Neuron (in vitro differentiated cells): ENCODE results near the gene CABLES2.

ENCODE experiments used
- H2AFZ ChIP-seq: one replicate; pipeline ENCODE4 v1.6.1; 2013; ENCODE audit warnings: low read depth, mild to moderate bottlenecking, inconsistent platforms, low read length, moderate library complexity
- H3K27me3 ChIP-seq: one replicate; pipeline ENCODE4 v1.6.1; 2013; ENCODE audit warnings: low read length; ENCODE audit not compliant: insufficient read depth
- H3K36me3 ChIP-seq: one replicate; pipeline ENCODE4 v1.6.1; 2013; ENCODE audit warnings: low read length; ENCODE audit not compliant: insufficient read depth
- H3K4me1 ChIP-seq: one replicate; pipeline ENCODE4 v1.6.1; 2013; ENCODE audit warnings: low read length; ENCODE audit not compliant: insufficient read depth
- H3K4me3 ChIP-seq: 2 replicates; pipeline ENCODE4 v1.5.1; 2013; ENCODE audit warnings: mild to moderate bottlenecking, low read length, moderate library complexity
- H3K9me3 ChIP-seq: one replicate; pipeline ENCODE4 v1.6.1; 2013; ENCODE audit warnings: low read length

CABLES2 gene

GRCh38 chr20:62446481-62446880 is 39.4 kb upstream of the CABLES2 start:
- H3K27me3 ChIP-seq, result peaks cover 19% of the 10 kb centered on the region
- H3K9me3 ChIP-seq, result no peaks in the 10 kb centered on the region
- H3K4me1 ChIP-seq, result peaks cover 7% of the 10 kb centered on the region
- no peak overlapping the region for H3K4me3 ChIP-seq
- H2AFZ ChIP-seq, result no peak overlapping the region
- H3K36me3 ChIP-seq, result no peaks in the 10 kb centered on the region

- Histone ChIP-seq H2AFZ (no peak overlapping the region), H3K27me3 (peaks cover 24% of the 10 kb centered on the region), H3K4me3 (no peak overlapping the region), H3K9me3 (no peaks in the 10 kb centered on the region), H3K4me1 (peaks cover 7% of the 10 kb centered on the region), H3K36me3 (no peaks in the 10 kb centered on the region)
These were observed 38.7 kb upstream of the CABLES2 start for GRCh38 chr20:62445553-62446340.

DNA sequence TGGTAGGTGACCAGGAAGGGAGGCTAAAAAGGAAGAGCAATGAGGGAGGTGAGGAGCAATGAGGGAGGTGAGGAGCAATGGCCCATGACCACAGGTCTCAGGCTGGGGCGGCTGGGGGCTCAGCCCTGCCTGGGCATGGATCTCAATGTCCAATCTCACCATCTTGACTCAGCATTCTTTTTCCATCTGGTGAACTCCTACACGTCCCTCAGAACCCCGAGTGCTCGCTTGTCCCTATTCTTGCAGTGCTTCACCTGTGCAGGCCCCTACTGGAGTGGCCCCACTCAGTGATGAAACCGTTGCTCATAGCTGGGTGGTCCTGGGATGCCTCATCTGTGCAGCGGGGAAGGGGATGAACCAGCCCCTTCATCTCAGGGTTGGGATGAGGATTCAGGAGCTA is 37.2 kb upstream of the CABLES2 start:
- Histone ChIP-seq H3K9me3 (no peaks in the 10 kb centered on the region), H3K36me3 (no peaks in the 10 kb centered on the region), H2AFZ (no peak overlapping the region), H3K27me3 (peaks cover 35% of the 10 kb centered on the region), H3K4me1 (peaks cover 7% of the 10 kb centered on the region), H3K4me3 (no peak overlapping the region)

- Histone ChIP-seq H2AFZ (no peak overlapping the region), H3K4me1 (no peaks in the 10 kb centered on the region), H3K9me3 (no peaks in the 10 kb centered on the region), H3K36me3 (no peaks in the 10 kb centered on the region), H3K27me3 (peaks cover 47% of the 10 kb centered on the region), H3K4me3 (no peak overlapping the region)
These were observed 35.0 kb upstream of the CABLES2 start for GRCh38 chr20:62441987-62442539.

DNA sequence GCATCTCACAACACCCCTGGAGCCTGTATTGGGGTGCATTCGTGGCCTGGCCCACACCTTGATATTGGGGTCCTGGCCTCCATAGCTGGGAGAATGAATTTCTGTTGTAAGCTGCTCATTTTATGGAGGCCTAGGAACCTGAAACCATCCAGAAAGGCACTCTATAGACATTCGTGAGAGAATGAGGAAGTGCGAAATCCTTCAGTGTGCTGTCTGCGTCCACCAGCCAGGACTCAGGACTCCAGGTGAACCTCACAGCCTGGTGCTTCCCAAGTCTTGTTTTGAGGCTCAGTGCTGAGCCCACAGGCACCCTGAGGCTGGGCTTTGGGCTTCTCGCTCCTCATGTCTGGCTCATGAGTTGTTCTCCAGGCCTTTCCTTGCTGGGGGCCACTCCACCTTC is 32.1 kb upstream of the CABLES2 start:
- Histone ChIP-seq H2AFZ (no peak overlapping the region), H3K9me3 (peaks cover 3% of the 10 kb centered on the region), H3K4me3 (no peak overlapping the region), H3K36me3 (no peaks in the 10 kb centered on the region), H3K4me1 (no peaks in the 10 kb centered on the region), H3K27me3 (peaks cover 51% of the 10 kb centered on the region)

DNA sequence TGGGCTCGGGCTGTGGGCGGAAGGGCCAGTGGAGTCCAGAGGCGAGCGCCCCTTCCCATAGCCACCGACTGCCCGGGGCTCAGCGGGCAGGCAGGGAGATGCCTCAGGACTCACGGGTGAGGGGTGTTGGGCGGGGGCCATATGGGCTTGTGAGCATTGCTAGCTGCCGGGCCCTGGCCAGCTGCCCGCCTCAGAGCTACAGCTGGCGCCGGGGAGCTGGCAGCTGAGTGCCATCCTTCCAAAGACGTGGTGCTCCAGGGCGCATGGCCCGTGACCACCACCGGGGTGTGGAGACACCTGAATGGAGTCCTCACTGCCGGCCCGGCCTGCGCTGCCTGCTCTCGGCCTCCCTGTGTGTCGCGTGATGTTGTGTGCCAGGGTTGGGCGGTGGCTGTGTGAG is 30.8 kb upstream of the CABLES2 start:
- Histone ChIP-seq H2AFZ (no peak overlapping the region), H3K4me3 (no peak overlapping the region), H3K27me3 (peaks cover 53% of the 10 kb centered on the region), H3K9me3 (peaks cover 3% of the 10 kb centered on the region), H3K36me3 (no peaks in the 10 kb centered on the region), H3K4me1 (no peaks in the 10 kb centered on the region)

GRCh38 chr20:62437496-62437895 is 30.4 kb upstream of the CABLES2 start:
- no peak overlapping the region for H2AFZ ChIP-seq
- no peak overlapping the region for H3K4me3 ChIP-seq
- no peaks in the 10 kb centered on the region for H3K4me1 ChIP-seq
- no peaks in the 10 kb centered on the region for H3K36me3 ChIP-seq
- peaks cover 5% of the 10 kb centered on the region for H3K9me3 ChIP-seq
- peaks cover 53% of the 10 kb centered on the region for H3K27me3 ChIP-seq

- peaks cover 55% of the 10 kb centered on the region for H3K27me3 ChIP-seq
- no peaks in the 10 kb centered on the region for H3K36me3 ChIP-seq
- no peaks in the 10 kb centered on the region for H3K4me1 ChIP-seq
- no peak overlapping the region for H2AFZ ChIP-seq
- H3K4me3 ChIP-seq, result no peak overlapping the region
- peaks cover 8% of the 10 kb centered on the region for H3K9me3 ChIP-seq
These were observed 29.6 kb upstream of the CABLES2 start for GRCh38 chr20:62436692-62437091.

DNA sequence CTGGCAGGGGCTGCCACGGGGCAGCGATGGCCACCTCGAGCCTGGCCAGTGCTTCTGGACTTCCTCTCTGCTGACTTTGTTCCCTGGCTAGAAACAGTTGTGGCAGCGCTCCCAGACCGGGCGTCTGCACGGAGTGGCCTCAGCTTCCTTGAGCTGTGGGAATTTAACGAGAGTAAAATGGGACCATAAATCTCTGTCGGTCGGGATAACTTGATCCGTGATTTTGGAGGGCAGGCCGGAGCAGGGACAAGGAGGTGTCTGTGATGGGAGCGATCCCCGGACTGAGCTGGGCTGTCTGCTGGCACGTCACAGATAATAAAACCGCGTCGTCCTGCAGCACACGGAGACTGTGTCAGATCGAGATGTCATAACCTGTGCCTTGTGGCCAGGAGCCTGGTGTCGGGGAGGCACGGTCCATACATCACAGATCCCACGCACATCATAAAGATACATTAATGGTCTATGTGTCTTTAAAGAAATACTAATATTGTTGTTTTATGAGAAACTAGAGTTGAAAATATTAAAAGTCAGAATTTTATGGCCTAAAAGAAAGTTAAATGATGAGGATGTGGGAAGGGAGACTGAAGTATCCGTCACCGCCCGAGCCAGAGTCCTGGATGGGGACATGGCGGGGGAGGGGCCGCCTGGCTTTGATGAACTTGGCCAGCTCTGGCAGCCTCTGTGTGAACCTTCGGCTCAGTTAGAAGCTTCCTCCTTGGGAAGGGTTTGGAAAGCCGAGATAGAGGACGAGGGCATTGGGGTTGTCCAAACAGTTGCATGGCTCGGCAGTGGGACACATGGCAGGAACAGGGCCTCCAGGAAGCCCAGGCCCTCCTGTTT is 26.8 kb upstream of the CABLES2 start:
- Histone ChIP-seq H3K36me3 (no peaks in the 10 kb centered on the region), H3K4me3 (no peak overlapping the region), H3K9me3 (peaks cover 8% of the 10 kb centered on the region), H3K4me1 (no peaks in the 10 kb centered on the region), H2AFZ (no peak overlapping the region), H3K27me3 (peaks cover 47% of the 10 kb centered on the region)

- Histone ChIP-seq H3K27me3 (peaks cover 48% of the 10 kb centered on the region), H3K4me3 (no peak overlapping the region), H3K36me3 (no peaks in the 10 kb centered on the region), H3K4me1 (no peaks in the 10 kb centered on the region), H3K9me3 (peaks cover 5% of the 10 kb centered on the region), H2AFZ (no peak overlapping the region)
These were observed 23.9 kb upstream of the CABLES2 start for GRCh38 chr20:62430866-62431447.

- Histone ChIP-seq H3K27me3 (peaks cover 46% of the 10 kb centered on the region), H3K4me1 (no peaks in the 10 kb centered on the region), H3K9me3 (peaks cover 5% of the 10 kb centered on the region), H3K36me3 (no peaks in the 10 kb centered on the region), H2AFZ (no peak overlapping the region), H3K4me3 (no peak overlapping the region)
These were observed 23.3 kb upstream of the CABLES2 start for GRCh38 chr20:62430311-62430853.

DNA sequence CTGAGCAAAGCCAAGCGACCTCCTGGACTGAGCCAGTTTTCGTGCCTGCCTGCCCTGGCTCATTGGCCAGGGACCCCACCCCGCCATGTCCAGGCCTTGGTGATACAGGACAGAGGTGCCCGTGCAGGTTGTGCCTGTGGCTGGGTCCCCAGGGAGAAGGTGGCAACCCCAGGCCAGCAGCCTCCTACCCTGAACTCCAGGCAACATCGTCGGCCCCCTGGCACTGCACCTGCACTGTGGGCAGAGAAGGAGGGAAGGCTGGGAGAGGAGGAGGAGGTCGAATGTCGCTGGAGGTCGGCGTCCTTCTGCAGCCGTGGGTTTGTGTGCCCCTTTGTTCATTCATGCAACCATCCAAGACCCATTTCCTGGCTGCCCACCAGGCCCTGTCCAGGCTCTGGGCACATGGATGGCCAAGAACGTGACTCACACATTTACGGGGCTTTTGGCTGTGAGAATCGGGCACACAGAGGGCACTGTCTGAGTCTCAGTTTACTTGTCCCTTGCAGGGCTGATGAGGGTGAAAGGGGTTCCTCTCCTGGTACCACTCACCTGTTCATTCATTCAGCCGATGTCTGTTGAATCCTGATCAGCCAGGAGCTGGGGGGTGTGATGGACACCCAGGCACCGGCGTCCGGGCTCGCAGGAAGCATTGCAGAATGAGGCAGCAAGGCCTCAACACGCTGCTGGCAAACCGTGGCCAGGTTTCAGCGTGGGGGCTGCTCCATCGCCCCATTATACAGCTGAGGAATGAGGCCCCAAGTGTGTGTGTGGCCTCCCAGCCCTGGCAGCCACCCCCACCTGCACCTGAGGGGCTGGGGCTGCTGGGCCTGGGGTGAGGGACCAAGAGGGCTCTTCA is 22.6 kb upstream of the CABLES2 start:
- H2AFZ ChIP-seq, result no peak overlapping the region
- no peaks in the 10 kb centered on the region for H3K36me3 ChIP-seq
- no peak overlapping the region for H3K4me3 ChIP-seq
- H3K9me3 ChIP-seq, result peaks cover 5% of the 10 kb centered on the region
- H3K27me3 ChIP-seq, result peaks cover 45% of the 10 kb centered on the region
- no peaks in the 10 kb centered on the region for H3K4me1 ChIP-seq
